ENCODE results near the gene KCNQ1. TPM values are rescaled to one million over a fixed set of nuclear protein-coding genes. Genes with fewer than 3 reads are reported as not detected.

KCNQ1 gene
- total RNA-seq, 2 experiments from 2014 or later = 8.7 to 9.5 TPM

- no peak overlapping the region for H3K27ac Mint-ChIP-seq
- intact Hi-C loops (cut with micrococcal nuclease) = loop anchor here (5.0 kb wide), 1 partner anchor 462 kb away; the partner anchor contains the start of gene CDKN1C
- CTCF ChIA-PET = interaction anchor here (1.5 to 10.3 kb wide), 3 partner anchors 109 to 238 kb away, joined by 5 to 381 read pairs (median 182); partner anchors contain the start of genes C11orf21 and TSPAN32
- H3K27me3 Mint-ChIP-seq = no peaks in the 10 kb centered on the region
- no peaks in the 10 kb centered on the region for H3K4me1 Mint-ChIP-seq (ENCODE audit: low read depth)
- H3K4me3 Mint-ChIP-seq = no peak overlapping the region
- ATAC-seq (no peak), DNase-seq (no peak)
- H3K36me3 Mint-ChIP-seq (ENCODE audit: low read depth) = no peaks in the 10 kb centered on the region
- TF ChIP-seq CTCF (IDR thresholded peaks at IDR 0.05) = no peak
- POLR2A ChIA-PET = interaction anchor here (1.5 kb wide), 1 partner anchor 121 kb away, joined by 3 read pairs; no protein-coding TSS in a partner anchor
- no peaks in the 10 kb centered on the region for H3K9me3 Mint-ChIP-seq
Observed at GRCh38 chr11:2424811-2425495, 19.9 kb upstream of the KCNQ1 start.

- ChIA-PET POLR2A (no interaction called here), CTCF (interaction anchor here (1.3 to 10.3 kb wide), 3 partner anchors 109 to 239 kb away, joined by 3 to 381 read pairs (median 182); partner anchors contain the start of genes C11orf21 and TSPAN32)
- ATAC-seq (no peak), DNase-seq (no peak)
- Mint-ChIP-seq H3K36me3 (ENCODE audit: low read depth) (no peaks in the 10 kb centered on the region), H3K27me3 (no peaks in the 10 kb centered on the region), H3K9me3 (no peaks in the 10 kb centered on the region), H3K27ac (no peak overlapping the region), H3K4me3 (no peak overlapping the region), H3K4me1 (ENCODE audit: low read depth) (no peaks in the 10 kb centered on the region)
- intact Hi-C loops (cut with micrococcal nuclease) = loop anchor here (5.0 kb wide), 1 partner anchor 462 kb away; the partner anchor contains the start of gene CDKN1C
- no peak for TF ChIP-seq CTCF (IDR thresholded peaks at IDR 0.05)
Observed at GRCh38 chr11:2425506-2425905, 19.3 kb upstream of the KCNQ1 start.

- intact Hi-C loops (cut with micrococcal nuclease) = loop anchor here (5.0 kb wide), 1 partner anchor 461 kb away; the partner anchor contains the start of gene CDKN1C
- DNase-seq (no peak), ATAC-seq (no peak)
- TF ChIP-seq CTCF (IDR thresholded peaks at IDR 0.05) = no peak
- H3K4me3 Mint-ChIP-seq = no peak overlapping the region
- ChIA-PET CTCF (interaction anchor here (1.3 to 10.3 kb wide), 3 partner anchors 108 to 240 kb away, joined by 3 to 381 read pairs (median 182); partner anchors contain the start of genes C11orf21 and TSPAN32), POLR2A (no interaction called here)
- H3K9me3 Mint-ChIP-seq = no peaks in the 10 kb centered on the region
- no peaks in the 10 kb centered on the region for H3K27me3 Mint-ChIP-seq
- H3K36me3 Mint-ChIP-seq (ENCODE audit: low read depth) = no peaks in the 10 kb centered on the region
- no peak overlapping the region for H3K27ac Mint-ChIP-seq
- H3K4me1 Mint-ChIP-seq (ENCODE audit: low read depth) = no peaks in the 10 kb centered on the region
Observed at GRCh38 chr11:2426221-2426620, 18.6 kb upstream of the KCNQ1 start.

- intact Hi-C loops (cut with micrococcal nuclease) = loop anchor here (5.0 kb wide), 1 partner anchor 460 kb away; the partner anchor contains the start of gene CDKN1C
- Mint-ChIP-seq H3K36me3 (ENCODE audit: low read depth) (no peaks in the 10 kb centered on the region), H3K4me3 (no peak overlapping the region), H3K27ac (no peak overlapping the region), H3K27me3 (no peaks in the 10 kb centered on the region), H3K9me3 (no peaks in the 10 kb centered on the region), H3K4me1 (ENCODE audit: low read depth) (no peaks in the 10 kb centered on the region)
- ChIA-PET CTCF (interaction anchor here (0.8 to 10.3 kb wide), 6 partner anchors 107 to 465 kb away, joined by 3 to 381 read pairs (median 6); partner anchors contain the start of genes C11orf21 and TSPAN32), POLR2A (interaction anchor here (0.8 to 1.3 kb wide), 2 partner anchors 79 to 106 kb away, joined by 4 read pairs; no protein-coding TSS in a partner anchor)
- TF ChIP-seq CTCF (IDR thresholded peaks at IDR 0.05) = no peak
- no peak for ATAC-seq
- DNase-seq = no peak
Observed at GRCh38 chr11:2426826-2427521, 17.8 kb upstream of the KCNQ1 start.

All from activated CD8-positive, alpha-beta T cell treated with anti-CD3 and anti-CD28 coated beads for 36 hours (primary cell).